Stimulated activated CD8-positive, alpha-beta memory T cell treated with anti-CD3 and anti-CD28 coated beads, Interleukin-4, amount 100 ng/mL, for 4 hours (primary cell): Measurements from ENCODE around the gene SLC22A17.
"Not testable (repeated sequence)": the region's sequence is repeated elsewhere in the genome, so short reads cannot be mapped to it uniquely, and the experiment has no call there.

Experiments
- DNase-seq, 2 donors: peaks; one replicate each; pipeline ENCODE4 v3.0.0-alpha.2; 2020; ENCODE audit warnings: low read depth in 2 of 2, low spot score in 1 of 2

The SLC22A17 gene

GRCh38 chr14:23352506-23353432 lies at the start of gene SLC22A17:
TSS of gene SLC22A17 (minus strand) at chr14:23352887.
- peak; percentile 5 to 18 for DNase-seq

GRCh38 chr14:23401291-23401690 lies 48.6 kb upstream of the SLC22A17 start:
- DNase-seq, result no peak

GRCh38 chr14:23400496-23401149 lies 47.9 kb upstream of the SLC22A17 start:
- DNase-seq, result not testable (repeated sequence)

- no peak for DNase-seq
Measured at GRCh38 chr14:23399591-23399990, 46.9 kb upstream of the SLC22A17 start.

- DNase-seq, result no peak
Measured at GRCh38 chr14:23399136-23399535, 46.4 kb upstream of the SLC22A17 start.

- no peak for DNase-seq
Measured at GRCh38 chr14:23398348-23398747, 45.7 kb upstream of the SLC22A17 start.

- DNase-seq, result no peak
Measured at GRCh38 chr14:23396781-23397407, 44.2 kb upstream of the SLC22A17 start.

GRCh38 chr14:23396126-23396525 lies 43.4 kb upstream of the SLC22A17 start:
- no peak for DNase-seq

- no peak for DNase-seq
Measured at GRCh38 chr14:23392613-23393012, 39.9 kb upstream of the SLC22A17 start.

GRCh38 chr14:23389871-23390270 lies 37.2 kb upstream of the SLC22A17 start:
- not testable (repeated sequence) for DNase-seq

- DNase-seq, result no peak
Measured at GRCh38 chr14:23389396-23389795, 36.7 kb upstream of the SLC22A17 start.

- DNase-seq, result no peak
Measured at GRCh38 chr14:23388996-23389395, 36.3 kb upstream of the SLC22A17 start.

GRCh38 chr14:23387916-23388882 lies 35.5 kb upstream of the SLC22A17 start:
- DNase-seq, result no peak

- DNase-seq, result no peak
Measured at GRCh38 chr14:23386999-23387398, 34.3 kb upstream of the SLC22A17 start.

- not testable (repeated sequence) for DNase-seq
Measured at GRCh38 chr14:23386266-23386657, 33.6 kb upstream of the SLC22A17 start.

GRCh38 chr14:23385642-23386265 lies 33.1 kb upstream of the SLC22A17 start:
- DNase-seq, result no peak

- DNase-seq, result no peak
Measured at GRCh38 chr14:23385244-23385641, 32.6 kb upstream of the SLC22A17 start.

- no peak for DNase-seq
Measured at GRCh38 chr14:23384364-23385080, 31.8 kb upstream of the SLC22A17 start.

GRCh38 chr14:23382731-23383440 lies 30.2 kb upstream of the SLC22A17 start:
- DNase-seq, result no peak
